Measurements from ENCODE around the gene ADSS1.

DNA sequence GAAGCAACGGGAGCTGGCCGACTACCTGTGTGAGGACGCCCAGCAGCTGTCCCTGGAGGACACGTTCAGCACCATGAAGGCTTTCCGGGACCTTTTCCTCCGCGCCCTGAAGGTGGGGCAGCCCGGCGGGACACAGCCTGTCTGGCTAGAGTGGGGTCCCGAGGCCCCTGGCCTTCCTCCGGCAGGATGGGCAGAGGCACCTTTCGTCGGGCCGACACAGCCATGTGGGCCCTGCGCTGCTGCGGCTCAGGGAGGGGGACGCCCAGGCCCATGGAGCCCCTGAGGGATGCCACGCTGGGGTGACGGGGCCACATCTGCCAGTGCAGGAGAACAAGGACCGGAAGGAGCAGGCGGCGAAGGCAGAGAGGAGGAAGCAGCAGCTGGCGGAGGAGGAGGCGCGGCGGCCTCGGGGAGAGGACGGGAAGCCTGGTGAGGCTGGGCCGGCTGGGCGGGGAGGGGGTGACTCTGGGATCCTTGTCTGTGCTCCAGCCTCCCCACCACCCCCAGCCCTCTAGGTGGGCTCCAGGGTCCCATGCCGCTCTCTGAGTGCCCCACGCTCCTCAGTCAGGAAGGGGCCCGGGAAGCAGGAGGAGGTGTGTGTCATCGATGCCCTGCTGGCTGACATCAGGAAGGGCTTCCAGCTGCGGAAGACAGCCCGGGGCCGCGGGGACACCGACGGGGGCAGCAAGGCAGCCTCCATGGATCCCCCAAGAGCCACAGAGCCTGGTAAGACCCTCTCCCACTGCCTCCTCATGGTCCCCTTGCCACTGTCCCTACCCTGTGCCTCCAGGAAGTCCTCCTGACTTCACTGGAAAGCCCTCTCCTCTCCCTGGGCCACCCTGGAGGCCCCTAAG is 10.9 kb upstream of the ADSS1 start:
- no peak for TF ChIP-seq EZH2phosphoT487 (IDR thresholded peaks at IDR 0.05; ENCODE audit: borderline replicate concordance)
- TF ChIP-seq, protein P1, sequence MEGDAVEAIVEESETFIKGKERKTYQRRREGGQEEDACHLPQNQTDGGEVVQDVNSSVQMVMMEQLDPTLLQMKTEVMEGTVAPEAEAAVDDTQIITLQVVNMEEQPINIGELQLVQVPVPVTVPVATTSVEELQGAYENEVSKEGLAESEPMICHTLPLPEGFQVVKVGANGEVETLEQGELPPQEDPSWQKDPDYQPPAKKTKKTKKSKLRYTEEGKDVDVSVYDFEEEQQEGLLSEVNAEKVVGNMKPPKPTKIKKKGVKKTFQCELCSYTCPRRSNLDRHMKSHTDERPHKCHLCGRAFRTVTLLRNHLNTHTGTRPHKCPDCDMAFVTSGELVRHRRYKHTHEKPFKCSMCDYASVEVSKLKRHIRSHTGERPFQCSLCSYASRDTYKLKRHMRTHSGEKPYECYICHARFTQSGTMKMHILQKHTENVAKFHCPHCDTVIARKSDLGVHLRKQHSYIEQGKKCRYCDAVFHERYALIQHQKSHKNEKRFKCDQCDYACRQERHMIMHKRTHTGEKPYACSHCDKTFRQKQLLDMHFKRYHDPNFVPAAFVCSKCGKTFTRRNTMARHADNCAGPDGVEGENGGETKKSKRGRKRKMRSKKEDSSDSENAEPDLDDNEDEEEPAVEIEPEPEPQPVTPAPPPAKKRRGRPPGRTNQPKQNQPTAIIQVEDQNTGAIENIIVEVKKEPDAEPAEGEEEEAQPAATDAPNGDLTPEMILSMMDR (conservative IDR thresholded peaks at IDR 0.05; ENCODE audit: low read length): no peak

Data from Loucy (cell line).